Neural cell (in vitro differentiated cells): ENCODE results near the gene DAPP1.

ENCODE experiments used
- EZH2 ChIP-seq: fragments of 200-600, 300-800 bp; shearing (Covaris generic), sonication (generic); IDR thresholded peaks from 2 replicates; pipeline ENCODE4 v1.6.1; 2014; ENCODE audit warnings: antibody characterized with exemption, low read length, borderline replicate concordance, mild to moderate bottlenecking; ENCODE audit not compliant: insufficient read depth, poor library complexity, severe bottlenecking
- REST ChIP-seq: IDR thresholded peaks from 2 replicates; pipeline ENCODE4 v1.6.1; 2012; ENCODE audit warnings: borderline replicate concordance

- TF ChIP-seq EZH2, result no peak
- no peak for TF ChIP-seq REST
Measured at GRCh38 chr4:99885687-99886086, 69.1 kb downstream of the DAPP1 start.
